Measurements from ENCODE around the gene AGMO. TPM values are rescaled to one million over a fixed set of nuclear protein-coding genes. Genes with fewer than 3 reads are reported as not detected.

AGMO gene
- total RNA-seq, 1 donor from 2014 or later = not detected

DNA sequence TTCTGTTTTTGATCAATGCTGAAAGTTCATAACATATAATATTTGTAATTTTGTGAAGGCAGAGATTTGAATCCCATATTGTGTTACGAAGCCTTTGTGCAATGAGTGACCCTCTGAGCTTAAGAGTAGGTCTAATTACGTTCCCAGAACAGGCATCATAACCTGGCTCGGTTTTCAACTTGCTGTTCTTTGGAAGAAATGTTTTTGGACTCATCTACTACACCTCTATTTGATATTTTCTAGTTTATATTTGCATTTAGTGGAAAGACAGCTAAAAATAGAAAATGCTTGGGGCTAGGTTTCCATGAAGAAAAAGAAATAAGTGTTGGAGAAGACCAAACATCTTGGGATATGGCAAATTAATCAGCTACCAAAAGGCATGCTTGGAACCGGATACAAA, 234.8 kb downstream of the AGMO start:
- Mint-ChIP-seq H3K4me1 (ENCODE audit: unreplicated experiment) (no peaks in the 10 kb centered on the region), H3K36me3 (ENCODE audit: low read depth, unreplicated experiment) (no peaks in the 10 kb centered on the region), H3K9me3 (ENCODE audit: unreplicated experiment) (no peaks in the 10 kb centered on the region), H3K27me3 (ENCODE audit: unreplicated experiment) (no peaks in the 10 kb centered on the region), H3K27ac (ENCODE audit: unreplicated experiment) (no peak overlapping the region), H3K4me3 (ENCODE audit: unreplicated experiment) (no peak overlapping the region)
- TF ChIP-seq, protein P1, sequence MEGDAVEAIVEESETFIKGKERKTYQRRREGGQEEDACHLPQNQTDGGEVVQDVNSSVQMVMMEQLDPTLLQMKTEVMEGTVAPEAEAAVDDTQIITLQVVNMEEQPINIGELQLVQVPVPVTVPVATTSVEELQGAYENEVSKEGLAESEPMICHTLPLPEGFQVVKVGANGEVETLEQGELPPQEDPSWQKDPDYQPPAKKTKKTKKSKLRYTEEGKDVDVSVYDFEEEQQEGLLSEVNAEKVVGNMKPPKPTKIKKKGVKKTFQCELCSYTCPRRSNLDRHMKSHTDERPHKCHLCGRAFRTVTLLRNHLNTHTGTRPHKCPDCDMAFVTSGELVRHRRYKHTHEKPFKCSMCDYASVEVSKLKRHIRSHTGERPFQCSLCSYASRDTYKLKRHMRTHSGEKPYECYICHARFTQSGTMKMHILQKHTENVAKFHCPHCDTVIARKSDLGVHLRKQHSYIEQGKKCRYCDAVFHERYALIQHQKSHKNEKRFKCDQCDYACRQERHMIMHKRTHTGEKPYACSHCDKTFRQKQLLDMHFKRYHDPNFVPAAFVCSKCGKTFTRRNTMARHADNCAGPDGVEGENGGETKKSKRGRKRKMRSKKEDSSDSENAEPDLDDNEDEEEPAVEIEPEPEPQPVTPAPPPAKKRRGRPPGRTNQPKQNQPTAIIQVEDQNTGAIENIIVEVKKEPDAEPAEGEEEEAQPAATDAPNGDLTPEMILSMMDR (IDR thresholded peaks at IDR 0.05; ENCODE audit: unreplicated experiment) = no peak
- no peak for DNase-seq (ENCODE audit: low spot score)

DNA sequence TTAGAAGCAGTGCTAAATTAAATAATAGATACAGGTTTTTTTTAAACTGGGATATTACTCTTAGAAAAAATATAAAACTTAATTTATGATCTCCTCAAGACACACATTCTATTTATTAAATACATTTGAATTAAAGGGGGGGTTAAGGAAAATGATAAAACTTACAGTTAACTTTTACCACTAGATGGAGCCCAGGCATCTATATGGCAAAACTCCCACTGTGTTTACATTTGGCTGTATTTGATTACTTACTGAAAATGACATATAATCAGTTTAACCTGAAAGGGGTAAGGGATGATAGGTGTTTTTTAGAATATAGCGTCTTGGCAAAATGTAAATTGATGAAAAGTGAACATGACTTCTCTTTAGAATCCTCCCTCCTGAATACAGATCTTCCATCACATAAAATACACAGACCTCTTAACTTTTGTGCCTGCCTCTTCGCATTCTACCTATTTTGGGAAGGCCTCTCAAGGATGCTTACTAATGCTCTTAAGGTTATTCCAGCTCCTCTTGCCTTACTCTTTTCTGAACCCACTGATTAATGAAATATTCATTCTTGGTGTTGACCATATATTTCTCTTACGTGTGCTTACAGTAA, 235.7 kb downstream of the AGMO start:
- H3K4me3 Mint-ChIP-seq (ENCODE audit: unreplicated experiment) = no peak overlapping the region
- TF ChIP-seq, protein P1 (IDR thresholded peaks at IDR 0.05; ENCODE audit: unreplicated experiment) = peak; percentile 60
- H3K27ac Mint-ChIP-seq (ENCODE audit: unreplicated experiment) = no peak overlapping the region
- no peaks in the 10 kb centered on the region for H3K27me3 Mint-ChIP-seq (ENCODE audit: unreplicated experiment)
- no peaks in the 10 kb centered on the region for H3K4me1 Mint-ChIP-seq (ENCODE audit: unreplicated experiment)
- DNase-seq (ENCODE audit: low spot score) = no peak
- no peaks in the 10 kb centered on the region for H3K9me3 Mint-ChIP-seq (ENCODE audit: unreplicated experiment)
- no peaks in the 10 kb centered on the region for H3K36me3 Mint-ChIP-seq (ENCODE audit: low read depth, unreplicated experiment)

DNA sequence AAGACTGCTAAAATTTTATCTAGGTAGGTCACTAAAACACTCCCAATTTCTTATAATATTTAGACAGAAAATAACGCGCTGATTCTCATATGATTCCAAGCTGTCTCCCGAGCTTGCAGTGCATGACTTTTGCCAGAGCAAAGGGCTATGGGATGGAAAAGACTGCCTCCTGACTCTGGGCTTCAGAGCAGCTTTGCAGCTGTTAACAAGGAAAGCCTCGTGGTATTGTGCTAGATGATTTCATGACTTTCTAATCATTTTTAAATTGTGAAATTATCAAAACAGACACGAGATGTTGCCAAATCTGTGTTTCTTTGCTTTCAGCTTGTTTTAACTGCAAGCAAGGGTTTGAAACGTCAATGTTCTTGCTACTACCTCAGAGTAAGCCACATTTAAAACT, 238.3 kb downstream of the AGMO start:
- Mint-ChIP-seq H3K27ac (ENCODE audit: unreplicated experiment) (no peak overlapping the region), H3K9me3 (ENCODE audit: unreplicated experiment) (no peaks in the 10 kb centered on the region), H3K36me3 (ENCODE audit: low read depth, unreplicated experiment) (no peaks in the 10 kb centered on the region), H3K4me3 (ENCODE audit: unreplicated experiment) (no peak overlapping the region), H3K27me3 (ENCODE audit: unreplicated experiment) (peaks cover 3% of the 10 kb centered on the region), H3K4me1 (ENCODE audit: unreplicated experiment) (no peaks in the 10 kb centered on the region)
- TF ChIP-seq, protein P1 (IDR thresholded peaks at IDR 0.05; ENCODE audit: unreplicated experiment) = no peak
- no peak for DNase-seq (ENCODE audit: low spot score)

DNA sequence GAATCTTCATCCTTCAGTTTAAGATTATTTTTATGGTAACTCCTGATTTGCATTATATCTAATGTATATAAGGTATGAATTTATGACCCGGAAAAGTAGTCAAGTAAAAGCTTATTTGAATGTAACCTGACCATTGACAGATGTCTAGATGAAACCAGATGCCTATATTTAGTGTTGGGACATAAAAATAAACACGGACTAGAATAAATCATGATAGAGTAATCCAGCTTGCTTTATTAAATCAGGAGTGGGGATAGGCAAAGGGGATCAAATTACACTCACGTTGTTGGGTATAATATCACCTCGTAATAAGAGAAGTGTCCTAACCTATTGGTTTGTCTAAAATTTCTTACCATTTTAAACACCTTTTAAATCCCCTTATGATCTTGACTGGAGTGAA, 244.6 kb downstream of the AGMO start:
- no peak for DNase-seq (ENCODE audit: low spot score)
- Mint-ChIP-seq H3K4me3 (ENCODE audit: unreplicated experiment) (no peak overlapping the region), H3K4me1 (ENCODE audit: unreplicated experiment) (no peaks in the 10 kb centered on the region), H3K9me3 (ENCODE audit: unreplicated experiment) (no peaks in the 10 kb centered on the region), H3K27me3 (ENCODE audit: unreplicated experiment) (peaks cover 3% of the 10 kb centered on the region), H3K27ac (ENCODE audit: unreplicated experiment) (no peak overlapping the region), H3K36me3 (ENCODE audit: low read depth, unreplicated experiment) (no peaks in the 10 kb centered on the region)
- TF ChIP-seq, protein P1 (IDR thresholded peaks at IDR 0.05; ENCODE audit: unreplicated experiment) = no peak

DNA sequence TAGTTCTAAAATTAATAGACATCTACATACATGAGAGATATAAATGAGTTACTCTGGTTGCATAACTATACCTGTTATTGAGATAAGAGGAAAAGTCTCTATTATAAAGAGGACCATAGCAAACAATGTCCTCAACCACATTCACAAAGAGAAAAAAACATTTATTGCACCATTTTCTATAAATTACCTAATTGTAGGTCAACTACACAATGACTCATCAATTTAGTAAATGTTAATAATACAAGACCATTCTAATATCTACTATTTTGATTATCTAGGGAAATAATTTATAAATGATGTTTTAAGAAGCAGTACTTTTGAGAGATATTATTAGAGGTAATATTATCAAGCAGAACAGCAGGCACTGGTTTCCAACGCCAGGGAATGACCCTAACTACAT, 246.1 kb downstream of the AGMO start:
- no peaks in the 10 kb centered on the region for H3K36me3 Mint-ChIP-seq (ENCODE audit: low read depth, unreplicated experiment)
- H3K4me3 Mint-ChIP-seq (ENCODE audit: unreplicated experiment) = no peak overlapping the region
- peaks cover 3% of the 10 kb centered on the region for H3K27me3 Mint-ChIP-seq (ENCODE audit: unreplicated experiment)
- H3K27ac Mint-ChIP-seq (ENCODE audit: unreplicated experiment) = no peak overlapping the region
- H3K9me3 Mint-ChIP-seq (ENCODE audit: unreplicated experiment) = no peaks in the 10 kb centered on the region
- no peaks in the 10 kb centered on the region for H3K4me1 Mint-ChIP-seq (ENCODE audit: unreplicated experiment)
- no peak for DNase-seq (ENCODE audit: low spot score)
- TF ChIP-seq, protein P1 (IDR thresholded peaks at IDR 0.05; ENCODE audit: unreplicated experiment) = no peak
